MCF 10A (cell line): ENCODE measurements around the gene SERINC5. TPM values are rescaled to one million over a fixed set of nuclear protein-coding genes. Genes with fewer than 3 reads are reported as not detected.
"Not testable (repeated sequence)": the region's sequence is repeated elsewhere in the genome, so short reads cannot be mapped to it uniquely, and the experiment has no call there.

Experiments used
- BruUV-seq: library from RNA; stranded (reverse); fragments of 400-500 nt; replicated peaks from 2 replicates; lab custom pipeline; 2021; lab: Mats Ljungman, UMichigan
- CTCF ChIA-PET: fragments of 300-600 bp; sonication (Branson Sonifier 250); formaldehyde crosslinking; extraction: SDS; loops from one replicate; lab custom pipeline; 2021; ENCODE audit warnings: antibody characterized with exemption, inconsistent platforms; lab: Yijun Ruan, JAX
- POLR2A ChIA-PET: fragments of 300-600, 350-650 bp; sonication (Branson Sonifier 250); formaldehyde crosslinking; extraction: SDS; loops from one replicate; lab custom pipeline; 2020; ENCODE audit warnings: antibody characterized with exemption, inconsistent platforms; lab: Yijun Ruan, JAX
- DNase-seq: peaks from one replicate; pipeline ENCODE4 v3.0.0-alpha.2; 2018; ENCODE audit not compliant: unreplicated experiment
- H3K27ac Mint-ChIP-seq: one replicate; pipeline ENCODE4 v1.8.0; 2022; ENCODE audit warnings: mild to moderate bottlenecking, low read depth, mixed read lengths; ENCODE audit not compliant: unreplicated experiment
- H3K27me3 Mint-ChIP-seq: one replicate; pipeline ENCODE4 v1.8.0; 2022; ENCODE audit warnings: mixed read lengths; ENCODE audit not compliant: insufficient read depth, unreplicated experiment
- H3K36me3 Mint-ChIP-seq: one replicate; pipeline ENCODE4 v1.8.0; 2022; ENCODE audit warnings: mild to moderate bottlenecking, moderate library complexity, mixed read lengths; ENCODE audit not compliant: insufficient read depth, unreplicated experiment
- H3K4me1 Mint-ChIP-seq: one replicate; pipeline ENCODE4 v1.8.0; 2022; ENCODE audit warnings: mixed read lengths; ENCODE audit not compliant: insufficient read depth, unreplicated experiment
- H3K4me3 Mint-ChIP-seq: one replicate; pipeline ENCODE4 v1.8.0; 2022; ENCODE audit warnings: mild to moderate bottlenecking, moderate library complexity, mixed read lengths; ENCODE audit not compliant: unreplicated experiment
- H3K9me3 Mint-ChIP-seq: one replicate; pipeline ENCODE4 v1.8.0; 2022; ENCODE audit warnings: mixed read lengths; ENCODE audit not compliant: unreplicated experiment
- intact Hi-C: fragments of 100-400 bp; cut with micrococcal nuclease; formaldehyde crosslinking; loops from 2 replicates; pipeline ENCODE4 v1.14.1; 2022
- total RNA-seq: library from RNA; stranded (reverse); gene quantifications from 2 replicates; pipeline ENCODE4 v1.2.3, GENCODE V29; 2022
- TF ChIP-seq, protein P1 (sequence below): fragments of 200-600 bp; IDR thresholded peaks from one replicate; pipeline ENCODE4 v1.8.0; 2022; ENCODE audit warnings: antibody characterized with exemption, mild to moderate bottlenecking; ENCODE audit not compliant: unreplicated experiment

Gene SERINC5
- total RNA-seq, 1 experiment from 2014 or later = 17.1 TPM

DNA sequence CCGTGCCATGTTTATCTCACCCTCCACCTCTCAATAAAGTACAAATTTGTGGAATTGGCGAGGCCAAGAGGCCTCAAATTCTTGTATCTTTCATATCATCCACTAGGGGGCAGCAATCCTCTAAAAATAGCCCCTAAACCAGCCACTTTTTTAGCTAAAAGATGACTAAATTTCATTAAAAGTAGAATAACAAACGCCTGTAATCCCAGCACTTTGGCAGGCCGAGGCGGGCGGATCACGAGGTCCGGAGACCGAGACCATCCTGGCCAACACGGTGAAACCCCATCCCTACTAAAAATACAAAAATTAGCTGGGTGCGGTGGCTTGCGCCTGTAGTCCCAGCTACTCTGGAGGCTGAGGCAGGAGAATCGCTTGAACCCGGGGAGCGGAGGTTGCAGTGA lies 164.1 kb downstream of the SERINC5 start:
- not testable (repeated sequence) for H3K4me1 Mint-ChIP-seq, H3K9me3 Mint-ChIP-seq, H3K4me3 Mint-ChIP-seq, BruUV-seq, H3K27me3 Mint-ChIP-seq, H3K36me3 Mint-ChIP-seq, H3K27ac Mint-ChIP-seq
- ChIA-PET POLR2A (interaction anchor here (0.9 to 1.2 kb wide), 4 partner anchors 18 to 216 kb away, joined by 3 to 9 read pairs (median 4); no protein-coding TSS in a partner anchor), CTCF (interaction anchor here (0.6 to 14.4 kb wide), 33 partner anchors 9 to 590 kb away, joined by 3 to 304 read pairs (median 4); no protein-coding TSS in a partner anchor)
- intact Hi-C loops = loop anchor here (1.0 to 5.0 kb wide), 3 partner anchors 166 to 216 kb away; partner anchors contain the start of gene SERINC5
- DNase-seq = peak; percentile 67
- TF ChIP-seq, protein P1, sequence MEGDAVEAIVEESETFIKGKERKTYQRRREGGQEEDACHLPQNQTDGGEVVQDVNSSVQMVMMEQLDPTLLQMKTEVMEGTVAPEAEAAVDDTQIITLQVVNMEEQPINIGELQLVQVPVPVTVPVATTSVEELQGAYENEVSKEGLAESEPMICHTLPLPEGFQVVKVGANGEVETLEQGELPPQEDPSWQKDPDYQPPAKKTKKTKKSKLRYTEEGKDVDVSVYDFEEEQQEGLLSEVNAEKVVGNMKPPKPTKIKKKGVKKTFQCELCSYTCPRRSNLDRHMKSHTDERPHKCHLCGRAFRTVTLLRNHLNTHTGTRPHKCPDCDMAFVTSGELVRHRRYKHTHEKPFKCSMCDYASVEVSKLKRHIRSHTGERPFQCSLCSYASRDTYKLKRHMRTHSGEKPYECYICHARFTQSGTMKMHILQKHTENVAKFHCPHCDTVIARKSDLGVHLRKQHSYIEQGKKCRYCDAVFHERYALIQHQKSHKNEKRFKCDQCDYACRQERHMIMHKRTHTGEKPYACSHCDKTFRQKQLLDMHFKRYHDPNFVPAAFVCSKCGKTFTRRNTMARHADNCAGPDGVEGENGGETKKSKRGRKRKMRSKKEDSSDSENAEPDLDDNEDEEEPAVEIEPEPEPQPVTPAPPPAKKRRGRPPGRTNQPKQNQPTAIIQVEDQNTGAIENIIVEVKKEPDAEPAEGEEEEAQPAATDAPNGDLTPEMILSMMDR = peak; percentile 70

DNA sequence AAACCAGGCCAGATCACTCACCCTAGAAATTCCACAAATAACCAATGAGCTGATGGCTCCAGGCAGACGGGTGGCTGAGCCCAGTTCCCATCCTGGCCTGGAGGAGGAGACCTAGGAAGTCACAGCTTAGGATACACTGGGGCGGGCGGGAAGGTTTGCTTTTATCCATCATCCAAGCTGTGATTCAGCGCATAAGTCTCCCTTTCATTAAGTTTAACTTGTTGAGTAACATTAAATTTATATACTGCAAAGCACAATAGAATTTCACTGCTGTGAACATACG lies 165.0 kb downstream of the SERINC5 start:
- ChIA-PET POLR2A (no interaction called here), CTCF (interaction anchor here (0.6 to 14.4 kb wide), 10 partner anchors 10 to 1706 kb away, joined by 3 to 304 read pairs (median 6); no protein-coding TSS in a partner anchor)
- Mint-ChIP-seq H3K36me3 (no peaks in the 10 kb centered on the region), H3K4me3 (no peak overlapping the region), H3K4me1 (no peaks in the 10 kb centered on the region), H3K9me3 (no peaks in the 10 kb centered on the region), H3K27me3 (no peaks in the 10 kb centered on the region), H3K27ac (no peak overlapping the region)
- TF ChIP-seq, protein P1 = no peak
- BruUV-seq = no TSS peak
- DNase-seq = no peak
- intact Hi-C loops = loop anchor here (1.0 to 5.0 kb wide), 3 partner anchors 166 to 216 kb away; partner anchors contain the start of gene SERINC5

DNA sequence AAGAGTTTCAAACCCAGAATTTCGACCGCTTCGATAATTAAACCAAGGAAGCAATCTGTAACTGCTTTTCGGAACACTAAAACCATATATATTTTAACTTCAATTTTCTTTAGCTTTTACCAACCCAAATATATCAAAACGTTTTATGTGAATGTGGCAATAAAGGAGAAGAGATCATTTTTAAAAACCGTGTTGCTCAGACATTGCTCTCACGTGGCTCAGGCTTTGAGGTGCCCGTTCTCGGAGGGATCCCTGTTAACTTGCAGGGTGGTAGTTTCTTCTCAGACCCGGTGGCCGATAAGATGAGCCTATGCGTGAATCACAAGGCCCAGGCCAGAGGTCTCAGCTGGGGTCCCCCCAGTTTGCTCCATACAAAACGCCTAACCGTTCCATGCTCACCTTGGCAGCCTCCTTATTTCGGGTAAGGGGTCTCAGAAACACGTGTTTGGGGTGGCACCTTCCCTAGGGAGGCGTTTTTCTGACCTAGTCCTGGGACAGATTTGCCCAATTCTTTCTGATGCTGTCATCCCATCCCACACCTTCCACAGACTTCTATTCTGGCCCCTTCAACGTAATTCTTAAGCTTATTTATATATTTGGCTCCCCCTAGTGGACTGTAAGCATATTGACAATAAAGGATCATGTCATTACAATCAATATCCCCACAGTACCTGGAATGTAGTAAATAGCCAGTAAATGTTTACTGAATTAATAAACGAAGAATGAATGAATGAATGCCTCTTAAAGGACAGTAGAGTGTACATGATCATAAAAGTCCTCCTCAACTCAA lies 172.6 kb downstream of the SERINC5 start:
- intact Hi-C loops = loop anchor here (1.0 to 2.0 kb wide), 6 partner anchors 158 to 1058 kb away; no protein-coding TSS in a partner anchor
- Mint-ChIP-seq H3K9me3 (no peaks in the 10 kb centered on the region), H3K36me3 (no peaks in the 10 kb centered on the region), H3K4me1 (peaks cover 11% of the 10 kb centered on the region), H3K27me3 (no peaks in the 10 kb centered on the region), H3K27ac (peak overlapping the region; percentile 67), H3K4me3 (peak overlapping the region; percentile 74)
- POLR2A ChIA-PET = interaction anchor here (0.6 to 1.4 kb wide), 4 partner anchors 172 to 569 kb away, joined by 3 to 5 read pairs (median 3); partner anchors contain the start of genes HOMER1, SERINC5 and TENT2
- TF ChIP-seq, protein P1 = peak; percentile 60
- CTCF ChIA-PET = interaction anchor here (0.5 to 3.3 kb wide), 73 partner anchors 9 to 1113 kb away, joined by 3 to 34 read pairs (median 4); partner anchors contain the start of genes CMYA5 and MTX3
- no TSS peak for BruUV-seq
- peak; percentile 82 for DNase-seq

DNA sequence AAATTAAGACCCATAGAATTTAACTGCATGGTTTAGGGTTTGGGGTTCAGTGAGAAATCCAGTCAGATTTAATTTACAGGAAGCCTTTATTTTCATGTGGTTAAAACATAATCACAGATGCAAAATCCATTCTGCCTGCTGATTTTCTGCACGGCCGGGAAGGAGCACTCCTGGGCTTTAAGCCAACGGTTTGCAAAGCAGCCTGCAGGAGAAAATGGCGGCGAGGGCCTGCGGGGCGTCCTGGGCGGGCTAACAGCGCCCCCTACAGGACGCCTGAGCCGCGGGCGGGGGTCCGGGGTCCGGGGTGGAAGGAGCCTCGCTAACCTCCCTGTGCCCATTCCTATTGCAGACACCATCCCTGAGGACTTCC lies 173.1 kb downstream of the SERINC5 start:
- H3K4me3 Mint-ChIP-seq = peak overlapping the region; percentile 74
- CTCF ChIA-PET = interaction anchor here (0.6 to 3.3 kb wide), 40 partner anchors 8 to 1062 kb away, joined by 3 to 34 read pairs (median 4); partner anchors contain the start of gene MTX3
- POLR2A ChIA-PET = interaction anchor here (1.4 kb wide), 1 partner anchor 568 kb away, joined by 5 read pairs; the partner anchor contains the start of gene HOMER1
- TF ChIP-seq, protein P1 = peak; percentile 98
- H3K27ac Mint-ChIP-seq = peak overlapping the region; percentile 67
- H3K27me3 Mint-ChIP-seq = no peaks in the 10 kb centered on the region
- no peaks in the 10 kb centered on the region for H3K9me3 Mint-ChIP-seq
- no peaks in the 10 kb centered on the region for H3K36me3 Mint-ChIP-seq
- DNase-seq = peak; percentile 75
- no TSS peak for BruUV-seq
- intact Hi-C loops = loop anchor here (1.0 to 2.0 kb wide), 6 partner anchors 157 to 1057 kb away; no protein-coding TSS in a partner anchor
- H3K4me1 Mint-ChIP-seq = peaks cover 11% of the 10 kb centered on the region
